OCI-LY7 (cell line): ENCODE measurements around the gene AGPAT2. TPM values are rescaled to one million over a fixed set of nuclear protein-coding genes. Genes with fewer than 3 reads are reported as not detected.
"Not testable (repeated sequence)": the region's sequence is repeated elsewhere in the genome, so short reads cannot be mapped to it uniquely, and the experiment has no call there.

Experiments used
- BruUV-seq: library from RNA; stranded (reverse); fragments of 400-500 nt; replicated peaks from 2 replicates; lab custom pipeline; 2021; lab: Mats Ljungman, UMichigan
- CTCF ChIA-PET: fragments of 300-600 bp; sonication (Branson Sonifier 250); formaldehyde crosslinking; loops from one replicate; lab custom pipeline; 2022; ENCODE audit warnings: antibody characterized with exemption; ENCODE audit not compliant: unreplicated experiment; lab: Charles Lee
- POLR2A ChIA-PET: fragments of 300-600 bp; sonication (Branson Sonifier 250); formaldehyde crosslinking; loops from one replicate; lab custom pipeline; 2022; ENCODE audit warnings: antibody characterized with exemption; lab: Charles Lee
- DNase-seq: peaks from one replicate; pipeline ENCODE4 v3.0.0-alpha.2; 2015; ENCODE audit warnings: low spot score
- H2AFZ ChIP-seq: fragments of 200-600 bp; sonication (generic), shearing (Covaris generic); 2 replicates; pipeline ENCODE4 v1.6.1; 2014; ENCODE audit warnings: mild to moderate bottlenecking, antibody characterized with exemption, low read length, moderate library complexity
- H3K27ac ChIP-seq: fragments of 200-600 bp; sonication (generic); 2 replicates; pipeline ENCODE4 v1.5.1; 2014; ENCODE audit warnings: mixed run types, low read depth, mild to moderate bottlenecking, moderate library complexity, low read length, inconsistent platforms; ENCODE audit not compliant: poor library complexity, severe bottlenecking
- H3K36me3 ChIP-seq: fragments of 200-600 bp; sonication (generic); 2 replicates; pipeline ENCODE4 v1.6.1; 2014; ENCODE audit warnings: mild to moderate bottlenecking, antibody characterized with exemption, low read length, moderate library complexity, mixed read lengths; ENCODE audit not compliant: insufficient read depth
- H3K4me1 ChIP-seq: fragments of 200-600 bp; sonication (generic); 2 replicates; pipeline ENCODE4 v1.5.1; 2014; ENCODE audit warnings: mild to moderate bottlenecking, low read length; ENCODE audit not compliant: insufficient read depth, poor library complexity, severe bottlenecking
- H3K4me2 ChIP-seq: fragments of 200-600 bp; sonication (generic); 2 replicates; pipeline ENCODE4 v1.6.1; 2014; ENCODE audit warnings: mild to moderate bottlenecking, low read length
- H3K4me3 ChIP-seq: fragments of 200-600 bp; sonication (generic); 2 replicates; pipeline ENCODE4 v1.5.1; 2014; ENCODE audit warnings: mild to moderate bottlenecking, low read depth, low read length; ENCODE audit not compliant: poor library complexity, severe bottlenecking
- H3K79me2 ChIP-seq: fragments of 200-600 bp; sonication (generic); 2 replicates; pipeline ENCODE4 v1.6.1; 2016; ENCODE audit warnings: low read depth, mild to moderate bottlenecking, low read length, moderate library complexity, mixed read lengths; ENCODE audit not compliant: insufficient read depth
- H3K9me2 ChIP-seq: fragments of 200-600 bp; sonication (generic); 2 replicates; pipeline ENCODE4 v1.6.1; 2016; ENCODE audit warnings: mild to moderate bottlenecking, low read length, mixed read lengths; ENCODE audit not compliant: insufficient read depth
- H3K9me3 ChIP-seq: fragments of 200-600 bp; sonication (generic); 2 replicates; pipeline ENCODE4 v1.6.1; 2014; ENCODE audit warnings: mild to moderate bottlenecking, mixed run types, low read length, mixed read lengths
- H4K20me1 ChIP-seq: fragments of 200-600 bp; sonication (generic); 2 replicates; pipeline ENCODE4 v1.6.1; 2014; ENCODE audit warnings: mild to moderate bottlenecking, antibody characterized with exemption, low read length, moderate library complexity, mixed read lengths; ENCODE audit not compliant: insufficient read depth
- EZH2phosphoT487 ChIP-seq: fragments of 200-600 bp; sonication (generic); IDR thresholded peaks from 2 replicates; pipeline ENCODE4 v1.6.1; 2018; ENCODE audit warnings: low read depth, borderline replicate concordance, mild to moderate bottlenecking, mixed run types, antibody characterized with exemption, low read length, moderate library complexity, mixed read lengths
- intact Hi-C: fragments of 100-400 bp; cut with micrococcal nuclease; formaldehyde crosslinking; loops from one replicate; pipeline ENCODE4 v1.10.0; 2022; ENCODE audit not compliant: unreplicated experiment
- total RNA-seq, 2 experiments: library from RNA; depleted of rRNA in 1 of 2; stranded (reverse); fragments of >200 nt in 1 of 2; shearing (Covaris generic) in 1 of 2; gene quantifications; 2 replicates each; pipeline ENCODE4 v1.2.3, GENCODE V29; 2014 to 2022
- TF ChIP-seq, protein P1 (sequence below): fragments of 200-600 bp; sonication (generic); conservative IDR thresholded peaks from 2 replicates; pipeline ENCODE4 v1.5.1; 2014; ENCODE audit warnings: mild to moderate bottlenecking, antibody characterized with exemption, low read length, moderate library complexity, mixed read lengths

AGPAT2 gene
- total RNA-seq, 2 experiments from 2014 or later = 18.3 to 20.8 TPM

GRCh38 chr9:136707011-136707410 is 19.8 kb upstream of the AGPAT2 start:
- no peaks in the 10 kb centered on the region for H4K20me1 ChIP-seq
- H3K9me2 ChIP-seq = no peaks in the 10 kb centered on the region
- BruUV-seq = no TSS peak
- ChIA-PET POLR2A (no interaction called here), CTCF (no interaction called here)
- H3K79me2 ChIP-seq = no peaks in the 10 kb centered on the region
- no peaks in the 10 kb centered on the region for H3K4me1 ChIP-seq
- H2AFZ ChIP-seq = no peak overlapping the region
- DNase-seq = no peak
- no peaks in the 10 kb centered on the region for H3K36me3 ChIP-seq
- intact Hi-C loops = no loop called here
- H3K4me2 ChIP-seq = no peak overlapping the region
- no peak for TF ChIP-seq EZH2phosphoT487
- TF ChIP-seq, protein P1, sequence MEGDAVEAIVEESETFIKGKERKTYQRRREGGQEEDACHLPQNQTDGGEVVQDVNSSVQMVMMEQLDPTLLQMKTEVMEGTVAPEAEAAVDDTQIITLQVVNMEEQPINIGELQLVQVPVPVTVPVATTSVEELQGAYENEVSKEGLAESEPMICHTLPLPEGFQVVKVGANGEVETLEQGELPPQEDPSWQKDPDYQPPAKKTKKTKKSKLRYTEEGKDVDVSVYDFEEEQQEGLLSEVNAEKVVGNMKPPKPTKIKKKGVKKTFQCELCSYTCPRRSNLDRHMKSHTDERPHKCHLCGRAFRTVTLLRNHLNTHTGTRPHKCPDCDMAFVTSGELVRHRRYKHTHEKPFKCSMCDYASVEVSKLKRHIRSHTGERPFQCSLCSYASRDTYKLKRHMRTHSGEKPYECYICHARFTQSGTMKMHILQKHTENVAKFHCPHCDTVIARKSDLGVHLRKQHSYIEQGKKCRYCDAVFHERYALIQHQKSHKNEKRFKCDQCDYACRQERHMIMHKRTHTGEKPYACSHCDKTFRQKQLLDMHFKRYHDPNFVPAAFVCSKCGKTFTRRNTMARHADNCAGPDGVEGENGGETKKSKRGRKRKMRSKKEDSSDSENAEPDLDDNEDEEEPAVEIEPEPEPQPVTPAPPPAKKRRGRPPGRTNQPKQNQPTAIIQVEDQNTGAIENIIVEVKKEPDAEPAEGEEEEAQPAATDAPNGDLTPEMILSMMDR = no peak
- H3K4me3 ChIP-seq = no peak overlapping the region
- H3K9me3 ChIP-seq = no peaks in the 10 kb centered on the region
- H3K27ac ChIP-seq = no peak overlapping the region

DNA sequence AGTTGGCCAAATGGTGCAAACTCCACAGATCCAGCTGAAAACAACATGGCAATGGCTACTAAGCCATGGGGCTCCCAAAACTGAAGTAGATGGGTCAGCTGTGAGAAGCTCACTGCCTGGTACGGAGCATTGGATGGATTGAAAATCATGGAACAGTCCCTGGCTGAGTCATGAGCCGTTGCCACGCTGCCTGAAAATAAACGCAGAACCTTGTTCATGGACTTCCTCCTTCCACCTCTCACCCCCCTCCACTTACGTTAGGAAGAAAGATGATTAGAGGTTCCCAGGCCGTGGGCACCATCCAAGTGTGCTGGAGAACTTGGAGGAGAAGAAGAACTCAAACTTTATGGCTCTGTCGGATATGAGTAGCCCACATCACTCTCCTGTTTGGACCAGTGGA is 18.3 kb upstream of the AGPAT2 start:
- Histone ChIP-seq H2AFZ (no peak overlapping the region), H3K36me3 (no peaks in the 10 kb centered on the region), H3K4me3 (no peak overlapping the region), H3K4me1 (peaks cover 8% of the 10 kb centered on the region), H3K9me2 (no peaks in the 10 kb centered on the region), H3K79me2 (no peaks in the 10 kb centered on the region), H3K27ac (no peak overlapping the region), H3K4me2 (no peak overlapping the region), H4K20me1 (no peaks in the 10 kb centered on the region), H3K9me3 (no peaks in the 10 kb centered on the region)
- POLR2A ChIA-PET = no interaction called here
- CTCF ChIA-PET = no interaction called here
- intact Hi-C loops = no loop called here
- TF ChIP-seq, protein P1 = no peak
- no peak for TF ChIP-seq EZH2phosphoT487
- BruUV-seq = no TSS peak
- no peak for DNase-seq

DNA sequence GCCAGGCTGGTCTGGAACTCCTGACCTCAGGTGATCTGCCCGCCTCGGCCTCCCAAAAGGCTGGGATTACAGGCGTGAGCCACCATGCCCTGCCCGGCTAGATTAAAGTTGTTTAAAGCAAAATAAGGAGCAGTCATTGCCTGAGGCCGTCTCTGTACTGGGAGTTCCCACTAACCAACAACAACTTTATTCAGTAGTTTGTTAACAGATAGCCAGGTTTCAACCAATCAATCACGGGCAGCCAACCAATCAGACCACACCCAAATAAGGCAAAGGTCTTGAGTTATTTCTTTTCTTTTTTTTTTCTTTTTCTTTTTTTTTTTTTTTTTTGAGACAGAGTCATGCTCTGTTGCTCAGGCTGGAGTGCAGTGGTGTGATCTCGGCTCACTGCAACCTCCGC is 17.5 kb upstream of the AGPAT2 start:
- intact Hi-C loops, POLR2A ChIA-PET, H2AFZ ChIP-seq, DNase-seq, H3K9me3 ChIP-seq, H3K79me2 ChIP-seq, H3K36me3 ChIP-seq, BruUV-seq, H3K4me3 ChIP-seq, H3K4me1 ChIP-seq, H3K27ac ChIP-seq, H3K4me2 ChIP-seq, CTCF ChIA-PET, H3K9me2 ChIP-seq, H4K20me1 ChIP-seq: not testable (repeated sequence)
